HepG2 (cell line): Measurements from ENCODE around the gene CSNK1D. TPM values are rescaled to one million over a fixed set of nuclear protein-coding genes. Genes with fewer than 3 reads are reported as not detected.

ENCODE experiments used
- ATAC-seq: fragments of 200-7000 bp; cut with Tn5 transposase; 3 replicates; pipeline ENCODE4 v1.9.1; 2020; ENCODE audit warnings: mild to moderate bottlenecking, moderate library complexity
- BruUV-seq: library from RNA; stranded (reverse); fragments of 400-500 nt; replicated peaks from 2 replicates; lab custom pipeline; 2021; lab: Mats Ljungman, UMichigan
- CTCF ChIA-PET: fragments of 300-600 bp; formaldehyde crosslinking; extraction: SDS; loops from one replicate; lab custom pipeline; 2021; ENCODE audit warnings: low total read pairs, inconsistent platforms, low intra/inter-chr PET ratio; lab: Yijun Ruan, JAX
- POLR2A ChIA-PET: fragments of 350-600 bp; sonication (Branson Sonifier 250); formaldehyde crosslinking; loops from one replicate; lab custom pipeline; 2020; ENCODE audit warnings: antibody characterized with exemption, inconsistent platforms; lab: Yijun Ruan, JAX
- DNase-seq: peaks from one replicate; pipeline ENCODE4 v3.0.0-alpha.2; 2015; ENCODE audit warnings: low spot score
- FAIRE-seq: peaks from 3 replicates; lab custom pipeline; 2011; peaks lifted over from hg19 to GRCh38; lab: Jason Lieb, UNC
- H2AFZ ChIP-seq: one replicate; pipeline ENCODE4 v1.6.1; 2011; ENCODE audit warnings: low read length, inconsistent platforms
- H3K27ac ChIP-seq: fragments of 300-600 bp; 3 replicates; pipeline ENCODE4 v1.8.0; 2011; ENCODE audit warnings: mixed run types, mild to moderate bottlenecking, mixed read lengths, low read length, inconsistent platforms; ENCODE audit not compliant: insufficient read depth; ENCODE audit errors: extremely low read length
- H3K27me3 ChIP-seq, 2 experiments: fragments of 200-600 bp in 1 of 2; 2 replicates in 1 of 2; 3 replicates in 1 of 2; pipeline versions ENCODE4 v1.6.0 to v1.8.0; 2011; ENCODE audit warnings: low read length in 2 of 2, mild to moderate bottlenecking in 2 of 2, moderate library complexity in 2 of 2, inconsistent platforms in 1 of 2; ENCODE audit not compliant: insufficient read depth in 2 of 2, control insufficient read depth in 1 of 2
- H3K36me3 ChIP-seq, 2 experiments: fragments of 200-600 bp in 1 of 2; replicated peaks in 1 of 2; 2 replicates in 1 of 2; 3 replicates in 1 of 2; pipeline versions ENCODE4 v1.5.1 to v1.8.0; 2011; ENCODE audit warnings: low read length in 2 of 2, inconsistent platforms in 1 of 2; ENCODE audit not compliant: insufficient read depth in 2 of 2, control insufficient read depth in 1 of 2
- H3K4me1 ChIP-seq: 2 replicates; pipeline ENCODE4 v1.5.1; 2012; ENCODE audit warnings: low read length, inconsistent platforms; ENCODE audit not compliant: insufficient read depth
- H3K4me2 ChIP-seq: 2 replicates; pipeline ENCODE4 v1.6.0; 2011; ENCODE audit warnings: low read depth, low read length, inconsistent platforms
- H3K4me3 ChIP-seq, 3 experiments: fragments of 200-600 bp in 1 of 3; sonication (generic), shearing (Covaris generic) in 1 of 3; replicated peaks in 1 of 3; 2 replicates each; pipeline ENCODE4 v1.5.1; 2011 to 2016; ENCODE audit warnings: low read length in 3 of 3, inconsistent platforms in 2 of 3, low read depth in 2 of 3, mild to moderate bottlenecking in 2 of 3, control low read depth in 1 of 3, mixed read lengths in 1 of 3; ENCODE audit not compliant: insufficient read depth in 1 of 3
- H3K79me2 ChIP-seq: one replicate; pipeline ENCODE4 v1.6.1; 2011; ENCODE audit warnings: low read length, inconsistent platforms; ENCODE audit not compliant: insufficient read depth
- H3K9ac ChIP-seq: 2 replicates; pipeline ENCODE4 v1.6.0; 2011; ENCODE audit warnings: mild to moderate bottlenecking, low read depth, low read length, inconsistent platforms; ENCODE audit not compliant: insufficient read depth
- H3K9me3 ChIP-seq: 2 replicates; pipeline ENCODE4 v1.5.1; 2012; ENCODE audit warnings: mild to moderate bottlenecking, low read length
- H4K20me1 ChIP-seq: 2 replicates; pipeline ENCODE4 v1.6.0; 2011; ENCODE audit warnings: inconsistent platforms, mild to moderate bottlenecking, low read length, moderate library complexity; ENCODE audit not compliant: insufficient read depth
- AGO2 ChIP-seq: fragments of 200-400 bp; formaldehyde crosslinking; optimal IDR thresholded peaks from 2 replicates; pipeline ENCODE3; 2017; ENCODE audit warnings: mild to moderate bottlenecking, low read depth, low read length, moderate library complexity
- ELF4 ChIP-seq: sonication (generic); formaldehyde crosslinking; IDR thresholded peaks from 2 replicates; pipeline ENCODE4 v1.5.0; 2020; ENCODE audit warnings: missing genetic modification reagents, mild to moderate bottlenecking, moderate library complexity, borderline replicate concordance
- EZH2 ChIP-seq: conservative IDR thresholded peaks from 2 replicates; pipeline ENCODE4 v1.6.1; 2012; ENCODE audit warnings: mild to moderate bottlenecking, low read depth, low read length, moderate library complexity
- HMG20B ChIP-seq: conservative IDR thresholded peaks from 2 replicates; pipeline ENCODE4 v1.6.1; 2016; ENCODE audit warnings: missing genetic modification reagents, missing compliant biosample characterization
- MAFF ChIP-seq: IDR thresholded peaks from 2 replicates; pipeline ENCODE4 v1.6.1; 2011; ENCODE audit warnings: low read depth, low read length, improper control_type of control experiment
- PAWR ChIP-seq: sonication (generic); formaldehyde crosslinking; IDR thresholded peaks from 2 replicates; pipeline ENCODE4 v1.4.0; 2020; ENCODE audit warnings: missing genetic modification reagents, mild to moderate bottlenecking, borderline replicate concordance
- POLR2A ChIP-seq, 2 experiments: IDR thresholded peaks; 2 replicates each; pipeline ENCODE4 v1.6.1; 2011; ENCODE audit warnings: low read depth in 2 of 2, low read length in 2 of 2, mild to moderate bottlenecking in 1 of 2, moderate library complexity in 1 of 2; ENCODE audit not compliant: insufficient read depth in 1 of 2
- POLR2AphosphoS5 ChIP-seq: IDR thresholded peaks from 2 replicates; pipeline ENCODE4 v1.6.1; 2012; ENCODE audit warnings: low read depth, low read length
- POLR2G ChIP-seq: fragments of 200-400 bp; formaldehyde crosslinking; IDR thresholded peaks from 2 replicates; pipeline ENCODE4 v1.6.1; 2018; ENCODE audit warnings: mild to moderate bottlenecking, low read depth, low read length, moderate library complexity
- RBM22 ChIP-seq: fragments of 200-400 bp; formaldehyde crosslinking; optimal IDR thresholded peaks from 2 replicates; pipeline ENCODE3; 2017; ENCODE audit warnings: mild to moderate bottlenecking, low read length, moderate library complexity
- REXO4 ChIP-seq: sonication (generic); formaldehyde crosslinking; IDR thresholded peaks from 2 replicates; pipeline ENCODE4 v1.8.0; 2022; ENCODE audit warnings: missing genetic modification reagents, mild to moderate bottlenecking, borderline replicate concordance
- TBX3 ChIP-seq: fragments of 450-650 bp; IDR thresholded peaks from 2 replicates; pipeline ENCODE4 v1.6.1; 2017; ENCODE audit warnings: antibody characterized with exemption, mild to moderate bottlenecking, inconsistent platforms, borderline replicate concordance
- ZBTB33 ChIP-seq: sonication (generic); formaldehyde crosslinking; IDR thresholded peaks from 2 replicates; pipeline ENCODE4 v1.4.0; 2020; ENCODE audit warnings: missing genetic modification reagents
- ZNF549 ChIP-seq: sonication (generic); formaldehyde crosslinking; IDR thresholded peaks from 2 replicates; pipeline ENCODE4 v1.5.0; 2020; ENCODE audit warnings: missing genetic modification reagents
- WGBS: methylation state at CpG from one replicate; pipeline ENCODE4 v1.1.6; 2017; ENCODE audit warnings: low lambda C conversion rate; 5-methylcytosine and 5-hydroxymethylcytosine counted together
- in situ Hi-C: cut with HindIII; loops from 2 replicates; pipeline ENCODE4 v1.10.0; 2017; ENCODE audit warnings: low pct_unique_long_range_greater_than_20kb; ENCODE audit not compliant: extremely low pct_ligation_motif_present
- intact Hi-C: fragments of 100-400 bp; cut with micrococcal nuclease; formaldehyde crosslinking; loops from one replicate; pipeline ENCODE4 v1.10.0; 2022; ENCODE audit not compliant: unreplicated experiment
- polyA plus RNA-seq, 8 experiments: library from polyadenylated mRNA; depleted of rRNA in 3 of 8; stranded (reverse) in 7 of 8; unstranded in 1 of 8; fragments of >200 nt; fragmentation: Illumina TruSeq in 4 of 8; extraction: Trizol in 4 of 8; gene quantifications; 2 replicates each; pipeline versions ENCODE4 v1.2.1 to v1.2.3, GENCODE V29; 2011 to 2016; ENCODE audit warnings: low read depth in 4 of 8, missing spikeins in 1 of 8, mixed read lengths in 1 of 8; ENCODE audit not compliant: insufficient read depth in 1 of 8
- total RNA-seq, 5 experiments: library from RNA; depleted of rRNA; stranded (reverse); fragments of >200 nt; fragmentation: Illumina TruSeq; extraction: Trizol; gene quantifications; 2 replicates each; pipeline ENCODE4 v1.2.3, GENCODE V29; 2016; ENCODE audit warnings: low read depth in 1 of 5

Gene CSNK1D
- total and polyA plus RNA-seq, 2 of the 13 experiments (the other 11 are each of a cell fraction or from before 2014, with no cell fraction given): 31.5 to 128 TPM

DNA sequence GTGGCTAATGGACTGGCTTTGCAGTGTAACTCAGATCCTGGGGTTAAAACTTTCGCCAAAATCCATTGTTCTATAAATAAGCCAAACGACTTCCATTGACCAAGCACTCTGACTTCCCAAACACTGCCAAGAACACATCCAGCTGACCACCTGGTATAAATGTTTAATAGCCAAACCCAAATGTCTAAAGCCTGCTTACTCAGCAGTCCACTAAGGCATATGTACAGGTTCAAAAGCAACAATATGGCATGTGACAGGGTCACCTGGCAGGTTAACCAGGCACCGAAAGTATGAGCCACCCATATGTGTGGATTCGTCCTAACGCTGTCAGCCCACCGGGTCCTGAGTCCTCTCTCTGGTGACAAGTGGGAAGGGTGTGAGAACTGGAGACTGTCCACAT, 2.1 kb downstream of the CSNK1D start (continued):
- TF ChIP-seq REXO4 (CRISPR knock-in tag) (no peak), MAFF (peak; percentile 59; the same call in 1 of the 2 replicates), PAWR (CRISPR knock-in tag) (no peak)

GRCh38 chr17:82270651-82271050, 2.8 kb downstream of the CSNK1D start:
- intact Hi-C loops: no loop called here
- TF ChIP-seq POLR2G (peak; percentile 19; the same call in 1 of the 2 replicates), ZBTB33 (peak; percentile 40; the same call in 1 of the 2 replicates), POLR2A (IDR thresholded peaks at IDR 0.05; ENCODE audit: insufficient read depth in 1 of 2, low read depth in 2 of 2, low read length in 2 of 2) (peak; percentile 2 to 15; a peak in 2 of 4 replicates), POLR2AphosphoS5 (peak; percentile 11), ZNF549 (CRISPR knock-in tag) (no peak), HMG20B (CRISPR knock-in tag) (no peak), AGO2 (peak; percentile 55), RBM22 (peak; percentile 61), EZH2 (no peak), ELF4 (CRISPR knock-in tag) (no peak), TBX3 (no peak)
- Histone ChIP-seq H3K9me3 (no peaks in the 10 kb centered on the region), H3K4me1 (peaks cover 87% of the 10 kb centered on the region), H3K4me2 (peak overlapping the region; percentile 37; the same call in 1 of the 2 replicates), H3K9ac (peak overlapping the region; percentile 21; the same call in 1 of the 2 replicates), H3K79me2 (peaks cover 67% of the 10 kb centered on the region), H3K27me3 (no peaks in the 10 kb centered on the region; a peak in 1 of 5 replicates), H3K27ac (no peak overlapping the region), H3K4me3 (no peak overlapping the region), H3K36me3 (peaks cover 11 to 29% of the 10 kb centered on the region in 2 experiments), H4K20me1 (peaks cover 67% of the 10 kb centered on the region), H2AFZ (no peak overlapping the region)
- ChIA-PET POLR2A (interaction anchor here (0.6 to 10.6 kb wide), 6 partner anchors 22 to 34 kb away, joined by 3 to 119 read pairs (median 5); no protein-coding TSS in a partner anchor), CTCF (no interaction called here)
- 92% methylated on average over 12 of the region's 12 CpGs for WGBS
- BruUV-seq: no TSS peak
- no peak for DNase-seq
- in situ Hi-C loops: no loop called here
- FAIRE-seq: no peak
- ATAC-seq: no peak
